Measurements from ENCODE around the gene AK1. TPM values are rescaled to one million over a fixed set of nuclear protein-coding genes. Genes with fewer than 3 reads are reported as not detected.

The AK1 gene
- total RNA-seq, 1 experiment from 2014 or later: 61.1 TPM

GRCh38 chr9:127908660-127908926 lies 31.1 kb upstream of the AK1 start:
- BruUV-seq (replicated peaks): no TSS peak
- DNase-seq (ENCODE audit: low read depth, low spot score): no peak
- Histone ChIP-seq H3K4me1 (ENCODE audit: control insufficient read depth in 1 of 2, insufficient read depth in 2 of 2, low read length in 2 of 2) (peaks cover 3 to 22% of the 10 kb centered on the region in 2 experiments; a peak in 3 of 4 replicates), H3K4me3 (replicated peaks in 1 of 2; ENCODE audit: low read depth in 1 of 2, low read length in 2 of 2) (no peak overlapping the region), H3K4me2 (ENCODE audit: low read length) (no peak overlapping the region), H3K27me3 (ENCODE audit: insufficient read depth, low read length) (no peaks in the 10 kb centered on the region), H3K9ac (ENCODE audit: low read length) (no peak overlapping the region), H3K36me3 (ENCODE audit: control insufficient read depth in 1 of 2, insufficient read depth in 2 of 2, low read length in 2 of 2) (peaks cover 3 to 25% of the 10 kb centered on the region in 2 experiments; a peak in 1 of 4 replicates), H4K20me1 (ENCODE audit: insufficient read depth) (no peaks in the 10 kb centered on the region), H3K9me2 (ENCODE audit: insufficient read depth) (no peaks in the 10 kb centered on the region), H3K9me3 (ENCODE audit: control insufficient read depth in 1 of 2, insufficient read depth in 1 of 2, low read depth in 1 of 2, low read length in 2 of 2) (no peaks in the 10 kb centered on the region), H2AFZ (ENCODE audit: low read depth, low read length, poor library complexity, severe bottlenecking) (no peak overlapping the region), H3K27ac (ENCODE audit: low read depth, low read length) (no peak overlapping the region), H3K79me2 (ENCODE audit: insufficient read depth, low read length) (peaks cover 2% of the 10 kb centered on the region; the same call in 1 of the 2 replicates)
- ATAC-seq: no peak
- no peak for TF ChIP-seq EZH2phosphoT487 (IDR thresholded peaks at IDR 0.05; ENCODE audit: borderline replicate concordance)
- no peak for TF ChIP-seq SP1 (IDR thresholded peaks at IDR 0.05; ENCODE audit: low read depth)
- no peak for TF ChIP-seq ELF1 (IDR thresholded peaks at IDR 0.05; ENCODE audit: borderline replicate concordance, low read depth)
- no peak for TF ChIP-seq JUND (IDR thresholded peaks at IDR 0.05)
- no peak for TF ChIP-seq TCF7L2 (IDR thresholded peaks at IDR 0.05; ENCODE audit: borderline replicate concordance, extremely low read depth, insufficient read depth, insufficient read length)
- ChIA-PET POLR2A (no interaction called here), RAD21 (ENCODE audit: low non-redundant PET in 1 of 2, low total read pairs in 2 of 2, uncharacterized antibody in 2 of 2, unreplicated experiment in 2 of 2) (no interaction called here), CTCF (no interaction called here)
- intact Hi-C loops (cut with micrococcal nuclease): no loop called here

- Histone ChIP-seq H3K4me1 (ENCODE audit: control insufficient read depth in 1 of 2, insufficient read depth in 2 of 2, low read length in 2 of 2) (peaks cover 9 to 27% of the 10 kb centered on the region in 2 experiments; a peak in 3 of 4 replicates), H3K9ac (ENCODE audit: low read length) (no peak overlapping the region), H3K27me3 (ENCODE audit: insufficient read depth, low read length) (no peaks in the 10 kb centered on the region), H2AFZ (ENCODE audit: low read depth, low read length, poor library complexity, severe bottlenecking) (no peak overlapping the region), H3K36me3 (ENCODE audit: control insufficient read depth in 1 of 2, insufficient read depth in 2 of 2, low read length in 2 of 2) (peaks cover 3 to 25% of the 10 kb centered on the region in 2 experiments; a peak in 1 of 4 replicates), H4K20me1 (ENCODE audit: insufficient read depth) (no peaks in the 10 kb centered on the region), H3K4me3 (replicated peaks in 1 of 2; ENCODE audit: low read depth in 1 of 2, low read length in 2 of 2) (no peak overlapping the region), H3K9me3 (ENCODE audit: control insufficient read depth in 1 of 2, insufficient read depth in 1 of 2, low read depth in 1 of 2, low read length in 2 of 2) (no peaks in the 10 kb centered on the region), H3K9me2 (ENCODE audit: insufficient read depth) (no peaks in the 10 kb centered on the region), H3K79me2 (ENCODE audit: insufficient read depth, low read length) (peaks cover 2% of the 10 kb centered on the region; the same call in 1 of the 2 replicates), H3K4me2 (ENCODE audit: low read length) (no peak overlapping the region), H3K27ac (ENCODE audit: low read depth, low read length) (no peak overlapping the region)
- intact Hi-C loops (cut with micrococcal nuclease): no loop called here
- CTCF ChIA-PET: no interaction called here
- ATAC-seq: no peak
- RAD21 ChIA-PET (ENCODE audit: low non-redundant PET in 1 of 2, low total read pairs in 2 of 2, uncharacterized antibody in 2 of 2, unreplicated experiment in 2 of 2): no interaction called here
- TF ChIP-seq SIN3A (IDR thresholded peaks at IDR 0.05; ENCODE audit: low read depth) (no peak), MAX (IDR thresholded peaks at IDR 0.05) (no peak), JUND (IDR thresholded peaks at IDR 0.05) (no peak), EZH2 (IDR thresholded peaks at IDR 0.05) (no peak)
- no peak for DNase-seq (ENCODE audit: low read depth, low spot score)
- POLR2A ChIA-PET: no interaction called here
- BruUV-seq (replicated peaks): no TSS peak
Measured at GRCh38 chr9:127907867-127908659, 30.6 kb upstream of the AK1 start.
